Dermis microvascular lymphatic vessel endothelial cell (primary cell): ENCODE results near the gene NEUROG1. TPM values are rescaled to one million over a fixed set of nuclear protein-coding genes. Genes with fewer than 3 reads are reported as not detected.

Experiments
- DNase-seq, 2 donors: peaks; one replicate each; pipeline versions ENCODE4 v3.0.0 to v3.0.0-alpha.2; 2010; ENCODE audit warnings: low read depth in 2 of 2
- total RNA-seq: library from RNA; depleted of rRNA; stranded (reverse); fragments of >200 nt; gene quantifications from 2 replicates; pipeline ENCODE4 v1.2.1, GENCODE V29; 2014

The NEUROG1 gene, protein sequence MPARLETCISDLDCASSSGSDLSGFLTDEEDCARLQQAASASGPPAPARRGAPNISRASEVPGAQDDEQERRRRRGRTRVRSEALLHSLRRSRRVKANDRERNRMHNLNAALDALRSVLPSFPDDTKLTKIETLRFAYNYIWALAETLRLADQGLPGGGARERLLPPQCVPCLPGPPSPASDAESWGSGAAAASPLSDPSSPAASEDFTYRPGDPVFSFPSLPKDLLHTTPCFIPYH
- total RNA-seq, result not detected in 2 replicates

DNA sequence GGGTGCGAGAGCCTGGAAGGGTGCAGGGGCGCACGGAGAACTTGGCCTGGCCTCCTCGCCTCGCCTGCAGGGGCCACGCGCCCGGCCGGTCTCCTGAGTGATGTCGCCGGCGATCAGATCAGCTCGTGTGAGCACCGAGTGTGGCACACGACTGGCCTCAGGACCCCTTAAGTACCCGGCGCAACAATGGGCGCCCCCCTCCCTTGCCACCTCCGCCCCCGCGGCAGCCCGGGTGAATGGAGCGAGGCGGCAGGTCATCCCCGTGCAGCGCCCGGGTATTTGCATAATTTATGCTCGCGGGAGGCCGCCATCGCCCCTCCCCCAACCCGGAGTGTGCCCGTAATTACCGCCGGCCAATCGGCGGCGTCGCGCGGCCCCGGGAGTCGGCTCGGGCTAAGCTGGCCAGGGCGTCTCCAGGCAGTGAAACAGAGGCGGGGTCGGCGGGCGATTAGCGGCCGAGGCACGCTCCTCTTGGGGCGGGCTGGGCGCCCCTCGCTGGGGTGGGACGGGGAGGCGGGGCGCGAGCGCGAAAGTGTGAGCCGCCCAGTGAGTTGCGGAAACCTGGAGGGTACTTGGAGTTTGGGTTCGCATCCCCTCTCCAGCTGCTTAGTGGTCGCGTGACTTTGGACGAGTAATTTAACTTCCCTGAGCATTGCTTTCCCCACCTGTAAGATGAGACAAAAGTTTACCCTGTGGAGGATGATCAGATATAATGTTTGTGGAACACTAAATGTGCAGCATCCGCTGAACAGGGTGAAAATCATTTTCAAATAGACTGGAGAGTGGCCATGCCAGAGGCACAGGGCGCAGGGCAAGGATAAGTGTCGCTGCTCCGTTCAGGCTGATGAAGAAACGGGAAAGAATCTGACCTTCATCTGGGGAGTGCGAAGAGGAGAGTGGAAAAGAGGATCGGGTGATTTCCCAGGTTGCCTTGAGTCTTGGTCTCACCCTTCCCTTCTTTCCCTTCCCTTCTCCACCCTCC lies at the start of gene NEUROG1:
Gene NEUROG1 (minus strand): TSS at position 145 of the 982 bp plus-strand sequence. CDS start 274 bp downstream, outside the sequence.
- no peak for DNase-seq

DNA sequence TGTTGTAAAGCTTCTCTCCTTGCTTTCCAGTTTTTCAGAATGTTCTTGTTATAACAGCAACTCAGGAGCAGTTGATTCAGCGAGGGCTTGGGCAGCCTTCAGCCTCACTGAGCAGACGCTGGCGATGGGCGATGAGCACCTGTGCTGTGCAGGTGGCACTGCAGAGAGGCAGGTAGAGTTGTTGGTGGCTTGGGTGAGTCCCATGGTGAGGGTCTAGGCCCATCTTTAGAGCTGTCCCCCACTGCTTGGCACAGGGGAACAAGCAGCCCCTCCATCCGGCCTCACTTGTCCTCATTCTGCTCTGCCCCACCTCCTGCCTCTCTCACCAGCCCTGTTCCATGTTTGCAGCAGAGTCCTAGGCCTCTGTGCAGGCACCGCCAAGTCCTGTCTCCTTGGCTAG lies 49.2 kb upstream of the NEUROG1 start:
- no peak for DNase-seq

DNA sequence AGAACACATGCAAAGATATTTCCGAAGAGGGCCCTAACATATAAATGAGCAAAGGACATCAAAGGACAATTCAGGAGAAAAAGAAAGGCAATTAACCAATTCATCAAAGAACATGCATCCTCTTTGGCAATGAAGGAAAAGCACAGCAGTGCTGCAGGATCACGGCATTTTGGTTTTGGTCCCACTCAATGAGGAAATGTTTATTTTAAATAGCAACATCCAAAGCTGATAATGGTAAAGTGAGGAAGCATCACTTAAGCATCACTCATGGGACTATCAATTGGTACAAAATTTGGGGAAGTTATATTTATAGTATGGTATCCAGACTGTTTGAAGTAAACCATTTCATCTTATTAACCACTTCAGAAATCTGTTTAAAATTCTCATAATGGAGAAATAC lies 48.5 kb upstream of the NEUROG1 start:
- no peak for DNase-seq

DNA sequence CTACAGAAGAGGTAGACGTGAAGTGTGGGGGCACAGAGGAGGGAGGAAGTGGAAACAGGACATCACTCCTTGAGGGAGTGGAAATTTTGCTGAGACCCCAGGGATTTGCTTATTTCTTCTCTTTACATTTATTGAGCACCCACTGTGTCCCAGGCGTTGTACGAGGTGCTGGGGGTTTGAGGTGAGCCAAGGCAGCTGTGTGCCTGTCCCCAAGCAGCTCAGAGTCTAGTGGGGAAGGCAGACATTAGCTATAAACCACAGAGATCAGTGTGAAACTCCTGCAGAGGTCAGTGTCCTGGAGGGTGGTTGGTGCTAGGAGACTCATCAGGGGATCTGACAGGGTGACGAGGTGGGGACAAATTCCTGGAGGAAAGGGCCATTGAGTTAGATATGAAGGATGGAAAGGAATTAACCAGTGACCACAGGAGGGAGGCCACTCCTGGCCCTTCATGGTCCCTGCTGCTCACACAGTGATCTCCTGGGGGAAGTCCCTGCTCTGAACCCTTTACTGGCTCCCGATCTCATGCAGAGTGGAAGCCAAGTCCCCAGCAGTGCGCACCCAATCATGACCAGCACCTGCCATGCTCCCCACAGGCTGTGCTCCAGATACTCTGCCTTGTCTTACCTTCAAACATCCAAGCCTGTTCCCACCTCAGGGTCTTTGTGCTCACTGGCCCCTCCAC lies 46.5 kb upstream of the NEUROG1 start:
- no peak for DNase-seq

DNA sequence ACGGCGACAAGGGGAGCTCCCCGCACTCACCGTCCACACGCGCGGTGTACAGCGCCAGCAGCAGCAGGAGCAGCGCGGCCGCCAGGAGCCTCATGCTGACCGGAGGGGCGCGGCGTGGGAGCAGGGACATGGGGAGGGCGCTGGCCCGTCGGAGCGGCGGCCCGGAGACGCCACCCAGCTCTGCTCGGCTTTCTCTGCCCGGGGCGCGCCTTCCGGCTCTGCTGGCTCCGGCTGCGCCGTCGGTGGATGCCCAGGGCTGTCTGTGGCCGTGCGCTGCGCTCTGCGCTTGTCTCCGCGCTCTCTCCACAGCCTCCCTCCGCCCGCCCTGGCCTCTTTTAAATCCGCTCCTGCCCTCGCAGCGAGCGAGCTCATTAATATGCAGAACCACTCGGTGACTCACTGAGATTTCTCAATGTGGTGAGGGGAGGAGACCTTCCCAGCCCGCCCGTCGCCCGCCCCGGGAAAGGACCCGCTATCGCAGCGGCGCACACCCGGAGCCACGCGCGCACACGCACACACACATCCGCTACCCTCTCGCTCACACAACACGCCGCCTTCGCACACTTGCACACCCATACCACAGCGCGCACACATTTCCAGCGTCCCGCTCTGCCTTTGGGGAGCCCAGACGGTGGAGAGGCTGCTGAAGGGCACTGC lies 43.0 kb upstream of the NEUROG1 start, which contains the start of gene CXCL14:
Gene CXCL14 (minus strand): TSS at position 307 of the 657 bp plus-strand sequence. CDS start 213 bp downstream, at position 94.
- DNase-seq, result no peak

DNA sequence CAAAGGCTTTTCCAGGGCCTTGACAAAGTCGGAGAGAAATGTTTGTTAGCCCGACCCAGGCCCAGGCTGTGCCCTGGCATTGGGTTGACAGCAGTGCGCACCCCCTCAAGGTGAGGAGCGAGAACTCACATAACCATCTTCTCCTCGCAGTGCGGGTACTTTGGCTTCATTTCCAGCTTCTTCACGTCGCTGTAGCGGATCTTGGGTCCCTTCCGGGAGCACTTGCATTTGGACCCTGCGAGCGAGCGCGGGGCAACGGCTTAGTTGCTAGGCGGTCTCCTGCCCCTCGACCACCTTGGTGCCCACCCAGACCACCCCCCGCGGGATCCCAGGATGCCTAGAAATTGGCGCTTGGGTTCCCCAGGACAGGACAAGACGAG lies 42.5 kb upstream of the NEUROG1 start:
- no peak for DNase-seq

DNA sequence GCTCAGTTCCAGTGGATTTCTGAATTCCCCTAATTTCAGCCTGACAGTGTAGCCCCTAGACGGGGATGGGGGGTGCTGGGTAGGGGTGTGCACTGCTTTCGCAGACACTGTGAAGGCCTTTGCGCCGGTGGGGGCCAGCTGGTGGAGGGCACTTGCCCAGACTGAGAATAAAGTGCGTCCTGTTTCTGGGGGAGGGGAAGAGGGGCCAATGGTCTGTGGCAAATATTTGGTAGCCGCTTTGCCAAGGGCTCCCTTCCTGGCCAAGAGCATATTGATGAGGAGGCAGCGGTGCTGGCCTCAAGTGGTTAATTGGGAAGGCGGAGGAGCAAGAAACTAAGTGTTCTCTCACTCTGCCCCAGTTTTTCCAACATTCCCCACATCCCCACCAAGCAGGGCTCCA lies 41.7 kb upstream of the NEUROG1 start:
- DNase-seq, result no peak

DNA sequence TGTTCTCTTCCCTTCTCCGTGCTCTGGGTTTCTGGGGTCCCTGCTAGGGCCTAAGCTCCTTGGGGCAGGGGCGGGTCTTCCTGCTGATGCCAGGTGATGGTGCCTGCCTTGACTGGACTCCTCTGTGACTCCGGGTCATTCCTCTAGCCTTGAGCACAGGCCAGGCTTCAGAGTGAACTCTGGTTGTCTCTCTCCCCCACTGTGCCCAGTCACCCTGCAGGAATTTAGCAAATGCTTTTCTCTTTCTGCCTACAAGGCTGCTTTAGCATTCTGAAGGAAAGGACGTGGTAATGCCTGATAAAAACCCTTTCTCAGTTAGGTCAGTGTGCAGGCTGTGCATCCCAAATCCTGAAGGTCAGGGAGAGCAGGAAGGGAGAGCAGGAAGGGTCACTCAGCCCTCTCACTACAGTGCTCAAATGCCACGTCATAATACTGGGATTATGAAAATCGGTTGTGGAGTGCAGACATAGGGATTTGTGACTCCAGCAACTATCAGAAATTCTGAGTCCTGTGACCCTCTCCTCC lies 40.4 kb upstream of the NEUROG1 start:
- DNase-seq, result no peak

DNA sequence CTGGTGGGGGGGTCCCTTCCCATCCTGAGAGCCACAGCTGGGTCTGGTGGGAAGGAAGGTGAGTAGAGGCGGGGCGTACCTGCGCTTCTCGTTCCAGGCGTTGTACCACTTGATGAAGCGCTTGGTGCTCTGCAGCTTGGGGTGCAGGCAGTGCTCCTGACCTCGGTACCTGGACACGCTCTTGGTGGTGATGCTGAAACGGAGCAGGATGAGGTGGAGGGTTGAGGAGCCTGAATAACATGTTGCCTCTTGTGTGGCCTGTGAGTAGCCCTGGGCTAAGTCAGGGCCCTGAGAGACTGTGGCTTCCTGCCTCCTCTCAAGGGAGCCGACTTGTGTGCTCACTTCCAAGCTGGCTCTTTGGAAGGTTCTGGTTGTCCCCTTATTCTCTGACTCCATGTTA lies 38.7 kb upstream of the NEUROG1 start:
- no peak for DNase-seq

DNA sequence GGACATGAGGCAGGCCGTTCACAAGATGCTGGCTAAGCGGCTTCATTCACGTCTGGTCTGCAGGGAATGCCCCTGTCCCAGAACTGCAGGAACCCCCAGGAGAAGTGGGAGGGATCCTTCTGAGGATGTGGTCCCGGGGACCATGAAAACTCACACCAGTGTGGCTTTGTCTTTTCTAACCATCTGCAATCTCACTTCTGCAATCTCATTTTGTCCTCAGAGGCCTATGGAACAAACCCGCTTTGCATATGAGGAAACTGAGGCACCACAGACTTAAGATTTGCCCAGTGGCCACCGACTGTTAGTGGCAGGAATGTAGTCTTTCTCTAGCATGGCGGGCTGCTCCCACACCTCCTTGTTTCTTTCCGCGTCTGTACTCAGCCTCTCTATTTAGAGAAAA lies 36.1 kb upstream of the NEUROG1 start:
- no peak for DNase-seq

DNA sequence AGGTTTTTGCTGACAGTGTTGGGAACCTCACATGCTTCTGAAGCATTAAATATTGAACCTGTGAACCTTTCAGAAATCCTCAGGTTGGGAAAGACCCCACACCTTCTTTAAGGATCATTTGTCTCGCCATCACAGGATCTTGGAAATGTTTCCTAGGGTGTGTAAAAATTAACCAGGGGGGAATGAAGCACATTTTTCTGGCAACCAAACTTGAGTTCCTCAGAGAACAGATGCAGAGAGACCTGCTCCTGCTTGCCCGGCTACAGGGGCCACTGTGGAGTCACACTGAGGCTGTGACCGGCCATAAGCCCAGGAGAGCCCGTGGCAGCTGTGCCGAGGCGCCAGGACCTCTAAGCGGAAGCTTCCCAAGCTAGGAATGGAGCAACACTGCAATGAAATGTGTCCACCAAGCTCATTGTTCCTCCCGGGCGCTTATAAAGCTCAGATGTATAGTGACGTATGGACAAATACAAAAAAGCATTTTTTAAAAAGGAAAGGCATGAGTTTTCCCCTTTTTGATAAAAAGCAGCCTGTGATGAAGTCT lies 35.4 kb upstream of the NEUROG1 start:
- no peak for DNase-seq

DNA sequence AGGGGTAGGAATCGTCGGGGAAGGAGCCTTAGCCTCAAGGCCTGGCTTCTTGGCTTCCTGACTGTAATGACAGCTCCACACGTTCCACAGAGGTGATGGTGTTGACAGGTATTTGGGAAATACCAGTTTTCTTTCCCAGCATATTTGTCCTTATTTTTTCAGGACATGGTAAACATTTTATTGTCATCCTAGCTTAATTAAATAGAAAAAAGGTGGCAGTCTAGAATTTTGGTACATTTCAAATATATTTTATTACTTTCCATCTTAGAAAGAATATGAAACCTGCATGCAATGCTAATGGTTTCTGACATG lies 34.6 kb upstream of the NEUROG1 start:
- no peak for DNase-seq

DNA sequence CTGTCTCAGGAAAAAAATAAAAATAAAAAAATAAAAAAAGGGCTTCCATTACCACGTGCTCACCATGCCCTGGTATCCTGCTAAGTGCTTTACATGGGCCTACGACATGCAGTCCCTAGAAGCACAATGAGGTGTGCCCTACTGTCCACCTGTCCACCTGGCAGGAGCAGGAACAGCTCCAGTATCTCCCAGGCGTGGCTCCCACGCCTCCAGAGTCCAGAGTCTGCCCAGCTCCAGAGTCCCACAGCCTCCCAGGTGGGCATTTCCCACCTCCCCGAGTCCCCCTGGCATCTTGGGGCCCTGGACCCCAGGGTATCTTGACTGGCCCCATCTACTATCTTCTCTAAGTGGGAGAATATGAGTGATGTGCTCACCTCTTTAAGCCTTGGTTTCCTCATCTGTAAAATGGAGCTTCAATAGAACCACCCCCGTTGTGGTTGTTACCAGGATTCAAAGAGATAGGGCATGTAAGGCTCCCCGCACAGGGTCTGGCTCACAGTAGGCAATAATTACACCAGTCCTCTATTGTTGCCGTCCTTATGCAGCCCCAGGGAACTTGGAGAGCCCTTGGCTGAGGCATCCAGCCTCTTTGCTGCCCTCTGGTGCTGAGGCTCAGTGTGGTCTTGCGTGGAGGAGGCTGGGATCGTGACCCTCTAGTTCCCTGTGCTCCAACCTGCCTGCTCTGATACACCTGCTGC lies 34.1 kb upstream of the NEUROG1 start:
- DNase-seq, result peak in 1 of 2 donors; percentile 45

DNA sequence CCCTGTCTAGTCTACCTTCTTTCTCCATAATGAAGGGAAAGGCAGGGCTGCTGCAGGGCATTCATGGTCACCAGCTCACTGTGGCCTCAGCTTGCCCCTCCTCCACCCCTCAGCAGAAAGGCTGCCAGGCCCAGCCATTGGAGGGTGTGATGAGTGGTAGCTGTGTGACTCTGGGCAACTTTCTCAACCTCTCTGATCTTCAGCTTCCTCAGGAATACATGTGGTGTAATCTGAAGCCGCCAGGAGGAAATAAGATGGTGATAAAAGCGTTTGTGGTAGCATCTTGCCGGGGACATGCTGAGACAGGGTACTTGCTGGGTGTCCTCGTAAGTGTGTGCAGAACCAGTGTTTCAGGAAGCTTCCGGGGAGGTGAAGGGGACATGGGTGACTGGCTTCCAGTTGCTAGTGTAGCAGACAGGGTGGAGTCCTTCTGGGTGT lies 33.2 kb upstream of the NEUROG1 start:
- no peak for DNase-seq

DNA sequence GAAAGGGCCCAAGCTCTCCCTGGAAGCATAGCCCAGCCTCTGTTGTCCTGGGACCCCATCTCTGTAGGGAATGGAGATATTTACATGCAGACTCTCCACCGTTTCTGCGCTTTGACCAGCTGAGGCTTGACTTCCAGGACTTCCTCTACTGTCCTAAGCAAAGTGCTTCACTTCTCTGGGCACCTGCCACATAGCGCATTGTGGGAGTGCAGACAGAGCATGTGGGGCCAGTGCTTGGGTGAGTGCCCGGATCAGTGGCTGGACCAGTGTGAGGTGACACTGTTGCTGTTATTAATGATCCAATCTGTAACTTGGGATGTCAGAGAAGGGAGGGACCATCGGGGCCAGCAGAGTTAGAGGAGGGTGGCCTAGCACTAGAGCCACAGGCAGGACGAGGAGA lies 32.5 kb upstream of the NEUROG1 start:
- no peak for DNase-seq

DNA sequence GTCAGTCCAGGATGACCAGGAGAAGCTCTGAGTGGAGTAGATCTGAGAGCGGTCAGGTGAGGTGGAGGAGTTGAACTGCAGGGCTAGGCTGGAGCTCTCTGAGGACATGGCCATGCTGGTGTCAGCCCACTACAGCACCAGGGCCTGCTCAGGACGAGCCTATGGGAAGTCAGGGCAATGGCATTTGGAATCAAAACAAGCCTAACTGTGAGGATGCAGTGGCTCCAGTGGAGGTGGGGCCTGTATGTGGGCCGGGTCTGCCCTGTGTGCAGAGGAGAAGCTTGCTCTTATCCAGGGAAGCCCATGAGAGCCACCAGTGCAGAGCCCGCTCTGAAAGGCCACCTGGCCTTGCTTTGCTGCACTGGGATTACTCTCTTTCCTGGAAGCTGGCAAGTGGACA lies 31.9 kb upstream of the NEUROG1 start:
- DNase-seq, result no peak

DNA sequence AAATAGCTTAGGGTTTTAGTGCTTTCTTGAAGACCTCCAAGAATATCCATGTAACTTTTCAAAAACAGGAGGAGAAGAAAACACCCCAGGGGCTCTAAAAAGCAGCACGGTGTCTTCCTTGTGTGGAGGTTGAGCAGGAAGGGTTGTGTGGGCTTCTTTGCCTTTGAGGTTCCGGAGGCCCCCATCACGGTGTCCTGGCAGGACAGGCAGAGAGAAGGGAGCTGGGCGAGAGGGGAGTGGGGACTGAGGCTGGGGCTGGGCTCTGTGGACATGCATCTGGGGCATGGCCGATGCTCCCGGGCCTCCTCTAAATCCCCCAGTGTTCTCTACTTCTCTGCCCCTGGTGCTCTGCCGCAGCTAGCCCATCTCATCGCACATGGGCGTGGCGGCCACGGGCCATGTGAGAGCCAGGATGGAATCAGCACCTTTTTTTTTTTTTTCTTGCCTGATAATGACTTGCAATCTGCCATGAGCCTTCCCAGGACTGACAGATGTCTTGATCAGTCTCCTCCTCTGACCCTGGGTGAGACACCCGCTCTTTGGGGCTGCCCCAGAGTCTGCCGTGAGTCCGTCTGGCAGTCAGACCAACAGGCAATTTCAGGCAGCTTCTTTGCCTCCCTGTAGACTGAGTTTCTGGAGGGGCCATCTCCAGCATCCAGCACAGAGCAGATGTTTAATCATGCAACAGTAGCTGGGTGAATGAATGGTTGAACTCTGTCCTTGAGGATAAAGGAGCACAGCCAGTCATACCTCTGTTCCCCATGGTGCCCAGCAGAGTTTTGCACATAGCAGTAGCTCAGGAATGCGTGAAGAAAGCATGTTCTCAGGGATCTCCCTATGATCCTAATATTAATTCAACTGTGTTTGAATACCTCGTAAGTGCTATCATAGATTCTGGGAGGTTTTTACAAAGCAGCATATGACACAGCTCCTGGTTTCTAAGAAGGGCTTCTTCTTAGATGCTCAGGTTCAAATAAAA lies 30.9 kb upstream of the NEUROG1 start:
- no peak for DNase-seq

DNA sequence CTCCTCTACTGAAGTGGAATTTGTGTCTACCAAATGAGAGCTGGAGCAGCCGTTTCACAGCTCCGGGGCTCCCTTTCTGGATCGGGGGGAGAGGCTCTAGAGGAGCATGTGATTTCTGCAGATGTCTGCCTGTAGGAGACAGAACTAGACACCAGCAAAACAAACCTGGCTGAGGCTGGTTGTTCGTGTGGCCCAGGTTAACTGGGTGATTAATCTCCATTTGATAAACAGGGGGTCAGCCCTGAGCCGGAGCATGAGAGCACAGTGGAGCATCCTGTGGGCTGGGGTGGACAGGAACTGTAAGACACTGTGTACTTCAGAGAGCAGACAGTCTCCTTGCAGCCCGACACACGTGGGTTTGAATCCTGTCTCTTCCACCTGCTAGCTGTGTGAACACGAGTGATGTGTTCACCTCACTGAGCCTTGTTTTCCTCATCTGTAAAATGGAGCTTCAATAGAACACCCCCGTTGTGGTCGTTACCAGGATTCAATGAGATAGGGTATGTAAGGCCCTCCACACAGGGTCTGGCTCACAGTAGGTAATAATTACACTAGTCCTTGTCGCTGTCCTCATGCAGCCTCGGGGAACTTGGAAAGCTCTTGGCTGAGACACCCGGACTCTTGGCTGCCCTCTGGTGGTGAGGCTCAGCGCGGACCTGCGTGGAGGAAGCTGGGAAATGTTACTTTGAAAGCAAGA lies 30.1 kb upstream of the NEUROG1 start:
- DNase-seq, result peak; percentile 16 to 60

DNA sequence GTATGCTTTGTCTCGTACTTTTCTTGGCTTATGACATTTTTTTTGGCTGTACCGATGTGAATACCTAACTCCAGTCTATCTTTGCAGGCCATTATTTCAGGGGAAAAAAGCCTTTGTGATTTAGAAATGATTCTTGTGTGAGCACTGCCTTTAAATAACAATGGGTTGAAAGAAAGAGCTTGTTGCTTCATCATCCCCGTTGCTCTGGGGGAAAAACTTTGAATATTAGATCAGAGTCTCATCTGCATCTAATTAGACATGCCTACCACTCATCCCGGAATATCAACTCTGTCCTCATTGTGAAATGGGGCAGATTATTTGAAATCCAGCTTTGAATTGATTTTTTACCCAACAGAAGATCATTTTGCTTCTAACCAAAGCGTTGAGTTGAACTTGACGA lies 29.5 kb upstream of the NEUROG1 start:
- DNase-seq, result no peak
